ENCODE data around the gene TNXB.

The TNXB gene

GRCh38 chr6:32128751-32129296 lies 19.7 kb upstream of the TNXB start:
- DNase-seq (ENCODE audit: low spot score) (no peak), ATAC-seq (ENCODE audit: low read depth) (no peak)
- no peaks in the 10 kb centered on the region for H3K9me3 ChIP-seq (ENCODE audit: severe bottlenecking)
- no peaks in the 10 kb centered on the region for H3K4me1 ChIP-seq (ENCODE audit: insufficient read depth, poor library complexity, severe bottlenecking)
- peaks cover 28% of the 10 kb centered on the region for H3K36me3 ChIP-seq (ENCODE audit: low read depth)
- TF ChIP-seq CTCF (IDR thresholded peaks at IDR 0.05; ENCODE audit: poor library complexity, severe bottlenecking), result no peak
- no peak overlapping the region for H3K4me3 ChIP-seq (ENCODE audit: severe bottlenecking)
- H3K27me3 ChIP-seq (ENCODE audit: insufficient read depth, poor library complexity, severe bottlenecking), result no peaks in the 10 kb centered on the region
- H3K27ac ChIP-seq (ENCODE audit: poor library complexity, severe bottlenecking), result peak overlapping the region; percentile 25

- Histone ChIP-seq H3K4me3 (ENCODE audit: severe bottlenecking) (peak within 1 kb of the TSS; percentile 78), H3K27me3 (ENCODE audit: insufficient read depth, poor library complexity, severe bottlenecking) (no peaks in the 10 kb centered on the region), H3K9me3 (ENCODE audit: severe bottlenecking) (no peaks in the 10 kb centered on the region), H3K27ac (ENCODE audit: poor library complexity, severe bottlenecking) (peak within 1 kb of the TSS; percentile 30), H3K4me1 (ENCODE audit: insufficient read depth, poor library complexity, severe bottlenecking) (no peaks in the 10 kb centered on the region), H3K36me3 (ENCODE audit: low read depth) (peaks cover 29% of the 10 kb centered on the region)
- DNase-seq (ENCODE audit: low spot score) (peak; percentile 99), ATAC-seq (ENCODE audit: low read depth) (peak; percentile 95)
- TF ChIP-seq CTCF (IDR thresholded peaks at IDR 0.05; ENCODE audit: poor library complexity, severe bottlenecking), result no peak
Observed at GRCh38 chr6:32127717-32128592, 18.8 kb upstream of the TNXB start, which contains the start of gene ATF6B. Gene ATF6B, minus strand, starts transcription at chr6:32128246. Its CDS starts 39 bp downstream, at chr6:32128207.

GRCh38 chr6:32127409-32127716 lies 18.2 kb upstream of the TNXB start:
- TF ChIP-seq CTCF (IDR thresholded peaks at IDR 0.05; ENCODE audit: poor library complexity, severe bottlenecking), result no peak
- Histone ChIP-seq H3K27me3 (ENCODE audit: insufficient read depth, poor library complexity, severe bottlenecking) (no peaks in the 10 kb centered on the region), H3K9me3 (ENCODE audit: severe bottlenecking) (no peaks in the 10 kb centered on the region), H3K27ac (ENCODE audit: poor library complexity, severe bottlenecking) (peak overlapping the region; percentile 30), H3K4me1 (ENCODE audit: insufficient read depth, poor library complexity, severe bottlenecking) (no peaks in the 10 kb centered on the region), H3K36me3 (ENCODE audit: low read depth) (peaks cover 29% of the 10 kb centered on the region), H3K4me3 (ENCODE audit: severe bottlenecking) (peak overlapping the region; percentile 78)
- ATAC-seq (ENCODE audit: low read depth) (no peak), DNase-seq (ENCODE audit: low spot score) (no peak)

- no peak for TF ChIP-seq CTCF (IDR thresholded peaks at IDR 0.05; ENCODE audit: poor library complexity, severe bottlenecking)
- H3K4me3 ChIP-seq (ENCODE audit: severe bottlenecking), result peak overlapping the region; percentile 78
- no peaks in the 10 kb centered on the region for H3K9me3 ChIP-seq (ENCODE audit: severe bottlenecking)
- DNase-seq (ENCODE audit: low spot score), result no peak
- no peak for ATAC-seq (ENCODE audit: low read depth)
- peak overlapping the region; percentile 30 for H3K27ac ChIP-seq (ENCODE audit: poor library complexity, severe bottlenecking)
- no peaks in the 10 kb centered on the region for H3K27me3 ChIP-seq (ENCODE audit: insufficient read depth, poor library complexity, severe bottlenecking)
- no peaks in the 10 kb centered on the region for H3K4me1 ChIP-seq (ENCODE audit: insufficient read depth, poor library complexity, severe bottlenecking)
- H3K36me3 ChIP-seq (ENCODE audit: low read depth), result peaks cover 34% of the 10 kb centered on the region
Observed at GRCh38 chr6:32126880-32127279, 17.7 kb upstream of the TNXB start.

GRCh38 chr6:32123681-32124080 lies 14.5 kb upstream of the TNXB start:
- Histone ChIP-seq H3K4me3 (ENCODE audit: severe bottlenecking) (no peak overlapping the region), H3K4me1 (ENCODE audit: insufficient read depth, poor library complexity, severe bottlenecking) (no peaks in the 10 kb centered on the region), H3K36me3 (ENCODE audit: low read depth) (peaks cover 51% of the 10 kb centered on the region), H3K9me3 (ENCODE audit: severe bottlenecking) (no peaks in the 10 kb centered on the region), H3K27ac (ENCODE audit: poor library complexity, severe bottlenecking) (no peak overlapping the region), H3K27me3 (ENCODE audit: insufficient read depth, poor library complexity, severe bottlenecking) (no peaks in the 10 kb centered on the region)
- TF ChIP-seq CTCF (IDR thresholded peaks at IDR 0.05; ENCODE audit: poor library complexity, severe bottlenecking), result no peak
- no peak for DNase-seq (ENCODE audit: low spot score)
- ATAC-seq (ENCODE audit: low read depth), result no peak
